ENCODE results near the gene MIPOL1. TPM values are rescaled to one million over a fixed set of nuclear protein-coding genes. Genes with fewer than 3 reads are reported as not detected.
"Not testable (repeated sequence)": the region's sequence is repeated elsewhere in the genome, so short reads cannot be mapped to it uniquely, and the experiment has no call there.

The MIPOL1 gene
- total and polyA plus RNA-seq, 2 of the 4 experiments (the other 2 are of a cell fraction) = 2.7 to 5.9 TPM

- in situ Hi-C loops (cut with MboI; ENCODE audit: low sequenced_read_pairs); H4K5ac ChIP-seq (ENCODE audit: low read depth, low read length); H3K9me3 ChIP-seq (ENCODE audit: control insufficient read depth, insufficient read depth, low read length); H3K4ac ChIP-seq (ENCODE audit: low read depth, low read length); H2BK15ac ChIP-seq (ENCODE audit: low read depth, low read length); DNase-seq; H2AFZ ChIP-seq (replicated peaks; ENCODE audit: low read length, poor library complexity); ATAC-seq (ENCODE audit: low read depth); H3K27me3 ChIP-seq (ENCODE audit: control insufficient read depth, insufficient read depth, low read length); intact Hi-C loops (cut with micrococcal nuclease); H3K18ac ChIP-seq (ENCODE audit: low read depth, low read length); POLR2A ChIA-PET (ENCODE audit: unreplicated experiment); H2BK5ac ChIP-seq (ENCODE audit: low read depth, low read length, poor library complexity, severe bottlenecking); H3K23ac ChIP-seq (ENCODE audit: low read depth, low read length); H3K79me1 ChIP-seq (ENCODE audit: low read depth in 1 of 2, low read length in 2 of 2); H2BK120ac ChIP-seq (ENCODE audit: low read depth, low read length); H2BK20ac ChIP-seq (ENCODE audit: low read depth, low read length); H4K8ac ChIP-seq (ENCODE audit: low read depth in 2 of 2, low read length in 2 of 2); dilution Hi-C loops (cut with HindIII; ENCODE audit: low sequenced_read_pairs, unreplicated experiment); H3K56ac ChIP-seq (ENCODE audit: extremely low read depth, insufficient read depth, low read length); H4K91ac ChIP-seq (ENCODE audit: insufficient read depth, low read depth, low read length); H2AK9ac ChIP-seq (replicated peaks; ENCODE audit: low read depth, low read length, poor library complexity); H3K4me2 ChIP-seq (ENCODE audit: low read depth, low read length); H3K9me1 ChIP-seq (ENCODE audit: insufficient read depth, low read length); H3K14ac ChIP-seq (replicated peaks; ENCODE audit: low read depth, low read length); H4K20me1 ChIP-seq (ENCODE audit: insufficient read depth, low read length); H3K4me1 ChIP-seq (ENCODE audit: control insufficient read depth, insufficient read depth, low read length); H3K36me3 ChIP-seq (ENCODE audit: control insufficient read depth, insufficient read depth, low read length); H3K27ac ChIP-seq (ENCODE audit: insufficient read depth, low read length); H2AK5ac ChIP-seq (ENCODE audit: low read depth, low read length); H3K9ac ChIP-seq (ENCODE audit: low read depth, low read length); H3K4me3 ChIP-seq (ENCODE audit: insufficient read depth, low read depth, low read length); BruUV-seq (replicated peaks); CTCF ChIA-PET: not testable (repeated sequence)
- WGBS, 2 experiments (ENCODE audit: extremely low coverage in 2 of 2, insufficient read length in 1 of 2) = 100% methylated on average over 1 of the region's 1 CpG; no CpG with 5 or more reads in 1 of the 2 experiments
Observed at GRCh38 chr14:37462426-37462825, 264.7 kb downstream of the MIPOL1 start.
